Measurements from ENCODE around the gene NEURL1B.

NEURL1B gene

GRCh38 chr5:172611913-172612312 is 29.1 kb upstream of the NEURL1B start:
- TF ChIP-seq ZNF146 (tag by site-specific recombination; IDR thresholded peaks at IDR 0.05), result no peak
- no peak for TF ChIP-seq ZNF24 (tag by site-specific recombination; IDR thresholded peaks at IDR 0.05)
- no peak for TF ChIP-seq KLF9 (tag by site-specific recombination; IDR thresholded peaks at IDR 0.05; ENCODE audit: low read depth)
- no peak for TF ChIP-seq ZNF692 (tag by site-specific recombination; IDR thresholded peaks at IDR 0.05)
- no peak for TF ChIP-seq ZNF621 (tag by site-specific recombination; IDR thresholded peaks at IDR 0.05)
- TF ChIP-seq OVOL3 (tag by site-specific recombination; IDR thresholded peaks at IDR 0.05), result no peak
- no peak for TF ChIP-seq ZNF777 (tag by site-specific recombination; IDR thresholded peaks at IDR 0.05; ENCODE audit: borderline replicate concordance)
- TF ChIP-seq PBX3 (CRISPR knock-in tag; IDR thresholded peaks at IDR 0.05), result no peak
- TF ChIP-seq ZFP3 (tag by site-specific recombination; IDR thresholded peaks at IDR 0.05; ENCODE audit: low read depth), result no peak
- TF ChIP-seq ZNF211 (tag by site-specific recombination; IDR thresholded peaks at IDR 0.05; ENCODE audit: low read depth), result no peak
- TF ChIP-seq ZNF571 (tag by site-specific recombination; IDR thresholded peaks at IDR 0.05), result no peak
- H3K4me3 ChIP-seq (ENCODE audit: low read depth, low read length), result no peak overlapping the region
- POLR2A ChIA-PET, result no interaction called here
- no peaks in the 10 kb centered on the region for H3K36me3 ChIP-seq (ENCODE audit: control insufficient read depth in 2 of 2, insufficient read depth in 1 of 2, low read length in 2 of 2)
- no peak overlapping the region for H3K27ac ChIP-seq (ENCODE audit: extremely low read depth, low read depth, low read length)
- no peaks in the 10 kb centered on the region for H3K9me3 ChIP-seq (ENCODE audit: control insufficient read depth, insufficient read depth, low read depth, low read length)
- H3K4me1 ChIP-seq (ENCODE audit: control insufficient read depth, insufficient read depth, low read length), result no peaks in the 10 kb centered on the region
- CTCF ChIA-PET, result no interaction called here

- POLR2A ChIA-PET, result no interaction called here
- CTCF ChIA-PET, result interaction anchor here (0.7 to 1.0 kb wide), 2 partner anchors 17 to 133 kb away, joined by 3 read pairs; no protein-coding TSS in a partner anchor
- Histone ChIP-seq H3K4me1 (ENCODE audit: control insufficient read depth, insufficient read depth, low read length) (no peaks in the 10 kb centered on the region), H3K27ac (ENCODE audit: extremely low read depth, low read depth, low read length) (no peak overlapping the region), H3K36me3 (ENCODE audit: control insufficient read depth in 2 of 2, insufficient read depth in 1 of 2, low read length in 2 of 2) (no peaks in the 10 kb centered on the region), H3K4me3 (ENCODE audit: low read depth, low read length) (no peak overlapping the region), H3K9me3 (ENCODE audit: control insufficient read depth, insufficient read depth, low read depth, low read length) (no peaks in the 10 kb centered on the region)
- TF ChIP-seq ZNF785 (tag by site-specific recombination; IDR thresholded peaks at IDR 0.05), result no peak
- no peak for TF ChIP-seq ZNF768 (tag by site-specific recombination; IDR thresholded peaks at IDR 0.05)
- TF ChIP-seq ZNF169 (tag by site-specific recombination; IDR thresholded peaks at IDR 0.05), result no peak
- no peak for TF ChIP-seq SP3 (tag by site-specific recombination; IDR thresholded peaks at IDR 0.05)
- TF ChIP-seq ZNF692 (tag by site-specific recombination; IDR thresholded peaks at IDR 0.05), result no peak
- no peak for TF ChIP-seq PRDM10 (tag by site-specific recombination; IDR thresholded peaks at IDR 0.05)
- no peak for TF ChIP-seq WT1 (tag by site-specific recombination; IDR thresholded peaks at IDR 0.05)
- no peak for TF ChIP-seq ZNF404 (tag by site-specific recombination; IDR thresholded peaks at IDR 0.05)
- no peak for TF ChIP-seq ZSCAN18 (tag by site-specific recombination; IDR thresholded peaks at IDR 0.05)
- TF ChIP-seq ZNF629 (tag by site-specific recombination; IDR thresholded peaks at IDR 0.05), result no peak
Measured at GRCh38 chr5:172612771-172613170, 28.3 kb upstream of the NEURL1B start.
